HepG2 (cell line): ENCODE measurements around the gene C19orf47. TPM values are rescaled to one million over a fixed set of nuclear protein-coding genes. Genes with fewer than 3 reads are reported as not detected.
A peak's percentile ranks its signal among the peaks of the same experiment; 100 is the strongest.

Source experiments
- CREM ChIP-seq, 2 experiments: sonication (generic) in 1 of 2; formaldehyde crosslinking in 1 of 2; IDR thresholded peaks; 2 replicates each; pipeline versions ENCODE4 v1.4.0 to v1.6.1; 2016 to 2020; ENCODE audit warnings: antibody characterized with exemption in 1 of 2, mild to moderate bottlenecking in 1 of 2, missing genetic modification reagents in 1 of 2
- FOXA1 ChIP-seq, 2 experiments: fragments of 450-650 bp in 1 of 2; sonication (generic) in 1 of 2; formaldehyde crosslinking in 1 of 2; IDR thresholded peaks; 2 replicates each; pipeline versions ENCODE4 v1.4.0 to v1.6.1; 2016 to 2020; ENCODE audit warnings: missing genetic modification reagents in 1 of 2
- FOXK2 ChIP-seq: fragments of 450-650 bp; IDR thresholded peaks from 2 replicates; pipeline ENCODE4 v1.6.1; 2016
- HMG20B ChIP-seq: conservative IDR thresholded peaks from 2 replicates; pipeline ENCODE4 v1.6.1; 2016; ENCODE audit warnings: missing genetic modification reagents, missing compliant biosample characterization
- HOXA5 ChIP-seq: sonication (generic); formaldehyde crosslinking; IDR thresholded peaks from 2 replicates; pipeline ENCODE4 v1.4.0; 2020; ENCODE audit warnings: missing genetic modification reagents
- ISL2 ChIP-seq: sonication (generic); formaldehyde crosslinking; IDR thresholded peaks from 2 replicates; pipeline ENCODE4 v1.5.0; 2020; ENCODE audit warnings: missing genetic modification reagents
- JUN ChIP-seq: sonication (generic); formaldehyde crosslinking; IDR thresholded peaks from 2 replicates; pipeline ENCODE4 v1.4.0; 2020; ENCODE audit warnings: mild to moderate bottlenecking, missing genetic modification reagents
- KLF6 ChIP-seq: IDR thresholded peaks from 2 replicates; pipeline ENCODE4 v1.8.0; 2016; ENCODE audit warnings: missing biosample characterization, missing genetic modification reagents
- KMT2A ChIP-seq: sonication (generic); formaldehyde crosslinking; IDR thresholded peaks from 2 replicates; pipeline ENCODE4 v1.4.0; 2020; ENCODE audit warnings: missing genetic modification reagents
- MAX ChIP-seq: IDR thresholded peaks from 2 replicates; pipeline ENCODE4 v1.6.1; 2012; ENCODE audit warnings: inconsistent platforms
- MED1 ChIP-seq: sonication (generic); formaldehyde crosslinking; IDR thresholded peaks from 2 replicates; pipeline ENCODE4 v1.4.0; 2020; ENCODE audit warnings: missing genetic modification reagents
- MXD1 ChIP-seq: sonication (generic); formaldehyde crosslinking; IDR thresholded peaks from 2 replicates; pipeline ENCODE4 v1.4.0; 2020; ENCODE audit warnings: mild to moderate bottlenecking, missing genetic modification reagents
- NCOA5 ChIP-seq: sonication (generic); formaldehyde crosslinking; IDR thresholded peaks from 2 replicates; pipeline ENCODE4 v1.4.0; 2020; ENCODE audit warnings: missing genetic modification reagents
- NR2C2 ChIP-seq: sonication (generic); formaldehyde crosslinking; IDR thresholded peaks from 2 replicates; pipeline ENCODE4 v1.4.0; 2020; ENCODE audit warnings: missing genetic modification reagents, mild to moderate bottlenecking, moderate library complexity, borderline replicate concordance
- NR3C1 ChIP-seq: sonication (generic); formaldehyde crosslinking; IDR thresholded peaks from 2 replicates; pipeline ENCODE4 v1.4.0; 2020; ENCODE audit warnings: missing genetic modification reagents
- PHF8 ChIP-seq: sonication (generic); formaldehyde crosslinking; IDR thresholded peaks from 2 replicates; pipeline ENCODE4 v1.5.0; 2020; ENCODE audit warnings: missing genetic modification reagents
- PRPF4 ChIP-seq: fragments of 200-400 bp; formaldehyde crosslinking; IDR thresholded peaks from 2 replicates; pipeline ENCODE4 v1.6.1; 2016; ENCODE audit warnings: low read length, low read depth; ENCODE audit not compliant: poor library complexity, severe bottlenecking
- SMARCC2 ChIP-seq: fragments of 450-650 bp; IDR thresholded peaks from 2 replicates; pipeline ENCODE4 v1.6.1; 2017; ENCODE audit warnings: antibody characterized with exemption, mild to moderate bottlenecking
- XBP1 ChIP-seq: sonication (generic); formaldehyde crosslinking; IDR thresholded peaks from 2 replicates; pipeline ENCODE4 v1.5.0; 2020; ENCODE audit warnings: missing genetic modification reagents
- ZBTB21 ChIP-seq: sonication (generic); formaldehyde crosslinking; IDR thresholded peaks from 2 replicates; pipeline ENCODE4 v1.4.0; 2020; ENCODE audit warnings: missing genetic modification reagents
- ZBTB39 ChIP-seq: sonication (generic); formaldehyde crosslinking; IDR thresholded peaks from 2 replicates; pipeline ENCODE4 v1.5.0; 2020; ENCODE audit warnings: missing genetic modification reagents
- ZMYM2 ChIP-seq: sonication (generic); formaldehyde crosslinking; IDR thresholded peaks from 2 replicates; pipeline ENCODE4 v1.8.0; 2022; ENCODE audit warnings: mild to moderate bottlenecking, missing genetic modification reagents
- ZNF143 ChIP-seq: sonication (generic); formaldehyde crosslinking; IDR thresholded peaks from 2 replicates; pipeline ENCODE4 v1.4.0; 2020; ENCODE audit warnings: missing genetic modification reagents
- ZNF34 ChIP-seq: sonication (generic); formaldehyde crosslinking; IDR thresholded peaks from 2 replicates; pipeline ENCODE4 v1.4.0; 2020; ENCODE audit warnings: mild to moderate bottlenecking, missing genetic modification reagents, borderline replicate concordance
- ZNF709 ChIP-seq: sonication (generic); formaldehyde crosslinking; IDR thresholded peaks from 2 replicates; pipeline ENCODE4 v1.5.0; 2020; ENCODE audit warnings: mild to moderate bottlenecking, missing genetic modification reagents
- ZNF747 ChIP-seq: sonication (generic); formaldehyde crosslinking; IDR thresholded peaks from 2 replicates; pipeline ENCODE4 v1.8.1; 2023; ENCODE audit warnings: missing genetic modification reagents, mild to moderate bottlenecking, borderline replicate concordance
- ZNF766 ChIP-seq: sonication (generic); formaldehyde crosslinking; IDR thresholded peaks from 2 replicates; pipeline ENCODE4 v1.5.0; 2020; ENCODE audit warnings: missing genetic modification reagents, borderline replicate concordance
- polyA plus RNA-seq, 8 experiments: library from polyadenylated mRNA; depleted of rRNA in 3 of 8; stranded (reverse) in 7 of 8; unstranded in 1 of 8; fragments of >200 nt; fragmentation: Illumina TruSeq in 4 of 8; extraction: Trizol in 4 of 8; gene quantifications; 2 replicates each; pipeline versions ENCODE4 v1.2.1 to v1.2.3, GENCODE V29; 2011 to 2016; ENCODE audit warnings: low read depth in 4 of 8, missing spikeins in 1 of 8, mixed read lengths in 1 of 8; ENCODE audit not compliant: insufficient read depth in 1 of 8
- total RNA-seq, 5 experiments: library from RNA; depleted of rRNA; stranded (reverse); fragments of >200 nt; fragmentation: Illumina TruSeq; extraction: Trizol; gene quantifications; 2 replicates each; pipeline ENCODE4 v1.2.3, GENCODE V29; 2016; ENCODE audit warnings: low read depth in 1 of 5
- TF ChIP-seq, protein P1 (sequence below): sonication (generic); formaldehyde crosslinking; IDR thresholded peaks from 2 replicates; pipeline ENCODE4 v1.4.0; 2020; ENCODE audit warnings: mild to moderate bottlenecking, low read depth, missing genetic modification reagents

The C19orf47 gene
- total and polyA plus RNA-seq, 2 of the 13 experiments (the other 11 are each of a cell fraction or from before 2014, with no cell fraction given) = 8.1 to 10.6 TPM

GRCh38 chr19:40285353-40286234, 62.6 kb downstream of the C19orf47 start (continued):
- TF ChIP-seq ZNF709 = 0 out of 2 replicates have a peak, but pooled peaks have one; percentile 10
- TF ChIP-seq FOXK2 = peak; percentile 79; the same call in 1 of the 2 replicates
- 0 out of 2 replicates have a peak, but pooled peaks have one; percentile 18 for TF ChIP-seq KLF6 (CRISPR knock-in tag)
- 0 out of 2 replicates have a peak, but pooled peaks have one; percentile 48 for TF ChIP-seq JUN (CRISPR knock-in tag)
- no peak for TF ChIP-seq FOXA1 (IDR thresholded peaks at IDR 0.05)
- peak; percentile 78 for TF ChIP-seq FOXA1 (CRISPR knock-in tag; IDR thresholded peaks at IDR 0.05)
- TF ChIP-seq NR2C2 (CRISPR knock-in tag) = peak; percentile 67
- TF ChIP-seq XBP1 = no peak
- TF ChIP-seq ZBTB39 (CRISPR knock-in tag) = no peak
- TF ChIP-seq, protein P1, sequence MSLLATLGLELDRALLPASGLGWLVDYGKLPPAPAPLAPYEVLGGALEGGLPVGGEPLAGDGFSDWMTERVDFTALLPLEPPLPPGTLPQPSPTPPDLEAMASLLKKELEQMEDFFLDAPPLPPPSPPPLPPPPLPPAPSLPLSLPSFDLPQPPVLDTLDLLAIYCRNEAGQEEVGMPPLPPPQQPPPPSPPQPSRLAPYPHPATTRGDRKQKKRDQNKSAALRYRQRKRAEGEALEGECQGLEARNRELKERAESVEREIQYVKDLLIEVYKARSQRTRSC (CRISPR knock-in tag) = no peak
- peak; percentile 27; the same call in 1 of the 2 replicates for TF ChIP-seq ISL2 (CRISPR knock-in tag)
- TF ChIP-seq PRPF4 = no peak
- TF ChIP-seq HOXA5 (CRISPR knock-in tag) = 0 out of 2 replicates have a peak, but pooled peaks have one; percentile 36
- no peak for TF ChIP-seq NR3C1
- TF ChIP-seq ZNF766 (CRISPR knock-in tag) = 0 out of 2 replicates have a peak, but pooled peaks have one; percentile 46
- no peak for TF ChIP-seq NCOA5
- TF ChIP-seq ZNF143 (CRISPR knock-in tag) = peak; percentile 89
- peak; percentile 44 for TF ChIP-seq MAX
- peak; percentile 40 for TF ChIP-seq PHF8 (CRISPR knock-in tag)
- 0 out of 2 replicates have a peak, but pooled peaks have one; percentile 7 for TF ChIP-seq ZNF747 (CRISPR knock-in tag)
- TF ChIP-seq MED1 (CRISPR knock-in tag) = peak; percentile 51
- peak; percentile 29; the same call in 1 of the 2 replicates for TF ChIP-seq KMT2A (CRISPR knock-in tag)
- no peak for TF ChIP-seq HMG20B
- TF ChIP-seq CREM (IDR thresholded peaks at IDR 0.05) = peak; percentile 81
- TF ChIP-seq CREM (CRISPR knock-in tag; IDR thresholded peaks at IDR 0.05) = no peak
- TF ChIP-seq ZMYM2 (CRISPR knock-in tag) = 0 out of 2 replicates have a peak, but pooled peaks have one; percentile 37
- no peak for TF ChIP-seq ZNF34 (CRISPR knock-in tag)
- 0 out of 2 replicates have a peak, but pooled peaks have one; percentile 52 for TF ChIP-seq SMARCC2
- no peak for TF ChIP-seq MXD1 (CRISPR knock-in tag)
- peak; percentile 50; the same call in 1 of the 2 replicates for TF ChIP-seq ZBTB21 (CRISPR knock-in tag)
